Natural killer cell (primary cell): ENCODE measurements around the gene MTOR. TPM values are rescaled to one million over a fixed set of nuclear protein-coding genes. Genes with fewer than 3 reads are reported as not detected.
"Not testable (repeated sequence)": the region's sequence is repeated elsewhere in the genome, so short reads cannot be mapped to it uniquely, and the experiment has no call there.

Experiments
- ATAC-seq, 3 donors: fragments of 150-1000 bp in 2 of 3; fragments of 200-7000 bp in 1 of 3; cut with Tn5 transposase; 1 replicate in 1 of 3; 2 replicates in 2 of 3; pipeline ENCODE4 v1.10.0; 2021; ENCODE audit warnings: mild to moderate bottlenecking in 2 of 3, moderate library complexity in 2 of 3
- DNase-seq, 2 donors: peaks; one replicate each; pipeline versions ENCODE4 v3.0.0 to v3.0.0-alpha.2; 2013 to 2021; ENCODE audit warnings: mixed read lengths in 1 of 2
- H3K27ac ChIP-seq: one replicate; pipeline ENCODE4 v1.5.1; 2013; ENCODE audit warnings: mild to moderate bottlenecking, low read length
- H3K27me3 ChIP-seq: one replicate; pipeline ENCODE4 v1.6.1; 2013; ENCODE audit warnings: low read length; ENCODE audit not compliant: control insufficient read depth, insufficient read depth
- H3K36me3 ChIP-seq: one replicate; pipeline ENCODE4 v1.6.1; 2013; ENCODE audit warnings: low read length; ENCODE audit not compliant: control insufficient read depth, insufficient read depth
- H3K4me1 ChIP-seq: one replicate; pipeline ENCODE4 v1.6.1; 2013; ENCODE audit warnings: low read length; ENCODE audit not compliant: control insufficient read depth, insufficient read depth
- H3K4me3 ChIP-seq: one replicate; pipeline ENCODE4 v1.5.1; 2013; ENCODE audit warnings: low read length
- H3K9me3 ChIP-seq: one replicate; pipeline ENCODE4 v1.6.1; 2013; ENCODE audit warnings: low read length; ENCODE audit not compliant: control insufficient read depth, insufficient read depth
- H3K27ac Mint-ChIP-seq, 2 donors: one replicate each; pipeline ENCODE4 v1.8.0; 2022; ENCODE audit warnings: mild to moderate bottlenecking in 2 of 2, mixed read lengths in 2 of 2, moderate library complexity in 1 of 2
- H3K27me3 Mint-ChIP-seq, 2 donors: one replicate each; pipeline ENCODE4 v1.8.0; 2022; ENCODE audit warnings: low read depth in 2 of 2, mixed read lengths in 2 of 2
- H3K36me3 Mint-ChIP-seq: one replicate; pipeline ENCODE4 v1.8.0; 2022; ENCODE audit warnings: mixed read lengths
- H3K4me1 Mint-ChIP-seq, 2 donors: one replicate each; pipeline ENCODE4 v1.8.0; 2022; ENCODE audit warnings: mixed read lengths in 2 of 2
- H3K4me3 Mint-ChIP-seq: one replicate; pipeline ENCODE4 v1.8.0; 2022; ENCODE audit warnings: mild to moderate bottlenecking, moderate library complexity, mixed read lengths
- H3K9me3 Mint-ChIP-seq, 2 donors: one replicate each; pipeline ENCODE4 v1.8.0; 2022; ENCODE audit warnings: mixed read lengths in 2 of 2
- CTCF ChIP-seq: fragments of 200-600 bp; IDR thresholded peaks from one replicate; pipeline ENCODE4 v1.8.0; 2022; ENCODE audit warnings: antibody characterized with exemption
- WGBS: methylation state at CpG from one replicate; pipeline ENCODE4 v1.1.7; 2013; ENCODE audit warnings: missing lambda C conversion rate; ENCODE audit not compliant: insufficient coverage; 5-methylcytosine and 5-hydroxymethylcytosine counted together
- intact Hi-C: fragments of 100-400 bp; cut with micrococcal nuclease; formaldehyde crosslinking; loops from one replicate; pipeline ENCODE4 v1.14.2; 2022
- total RNA-seq, 4 donors: library from RNA; stranded (reverse); fragments of 120-200 nt in 1 of 4; gene quantifications; one replicate each; pipeline versions ENCODE4 v1.2.3 to v1.2.4, GENCODE V29; 2013 to 2022

Gene MTOR
- total RNA-seq, 3 donors from 2014 or later (not counting 1 experiment from before 2014, with no cell fraction given), result 42.7 to 54.6 (median 43.7) TPM

DNA sequence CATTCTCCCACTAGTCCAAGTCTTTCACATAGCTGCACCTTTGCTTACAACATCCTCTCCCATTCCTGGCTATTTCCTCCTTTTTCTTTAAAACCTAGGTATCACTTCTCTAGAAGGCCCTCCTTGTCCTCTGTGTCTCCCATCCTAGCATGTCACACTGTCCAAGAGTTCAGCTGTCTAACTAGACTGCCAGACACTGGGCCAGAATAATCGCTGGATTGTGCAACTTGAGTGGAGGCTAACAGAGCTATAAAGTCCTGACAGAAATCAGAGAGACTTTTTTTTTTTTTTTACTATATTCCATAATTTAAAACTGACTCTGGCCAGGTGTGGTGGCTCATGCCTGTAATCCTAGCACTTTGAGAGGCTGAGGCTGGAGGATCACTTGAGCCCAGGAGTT, 77.4 kb downstream of the MTOR start:
- H3K9me3 ChIP-seq, result no peaks in the 10 kb centered on the region
- TF ChIP-seq CTCF, result no peak
- DNase-seq (no peak), ATAC-seq (no peak)
- no peak overlapping the region for H3K27ac ChIP-seq
- H3K4me1 Mint-ChIP-seq, result no peaks in the 10 kb centered on the region
- H3K4me3 ChIP-seq, result no peak overlapping the region
- no peaks in the 10 kb centered on the region for H3K27me3 ChIP-seq
- H3K27me3 Mint-ChIP-seq, result no peaks in the 10 kb centered on the region
- no peaks in the 10 kb centered on the region for H3K9me3 Mint-ChIP-seq
- H3K4me3 Mint-ChIP-seq, result no peak overlapping the region
- H3K36me3 ChIP-seq, result peaks cover 34% of the 10 kb centered on the region
- 100% methylated on average over 1 of the region's 1 CpG for WGBS
- peaks cover 8% of the 10 kb centered on the region for H3K36me3 Mint-ChIP-seq
- no peaks in the 10 kb centered on the region for H3K4me1 ChIP-seq
- H3K27ac Mint-ChIP-seq, result no peak overlapping the region
- intact Hi-C loops, result no loop called here

DNA sequence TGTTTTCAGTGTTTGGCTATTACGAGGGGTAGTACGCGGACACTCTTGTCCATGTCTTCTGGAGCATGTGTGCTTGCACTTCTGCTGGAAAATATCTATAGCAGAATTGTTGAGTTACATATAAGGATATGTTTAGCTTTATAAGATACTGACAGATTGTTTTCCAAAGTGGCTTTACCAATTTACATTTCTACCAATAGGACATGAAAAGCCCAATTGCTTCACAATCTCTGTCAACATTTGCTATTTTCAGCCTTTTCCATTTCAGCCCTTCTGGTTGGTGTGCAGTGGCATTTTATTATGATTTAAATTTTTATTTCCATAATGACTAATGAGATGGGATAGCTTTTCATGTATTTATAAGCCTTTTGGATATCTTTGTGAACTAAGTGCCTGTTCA, 79.5 kb downstream of the MTOR start:
- WGBS, result 100% methylated on average over 3 of the region's 3 CpGs
- no peak overlapping the region for H3K4me3 ChIP-seq
- H3K4me1 Mint-ChIP-seq, result no peaks in the 10 kb centered on the region
- no peak overlapping the region for H3K27ac Mint-ChIP-seq
- H3K9me3 Mint-ChIP-seq, result no peaks in the 10 kb centered on the region
- H3K27me3 Mint-ChIP-seq, result no peaks in the 10 kb centered on the region
- H3K4me1 ChIP-seq, result no peaks in the 10 kb centered on the region
- H3K27me3 ChIP-seq, result no peaks in the 10 kb centered on the region
- H3K36me3 Mint-ChIP-seq, result peaks cover 8% of the 10 kb centered on the region
- H3K9me3 ChIP-seq, result no peaks in the 10 kb centered on the region
- H3K4me3 Mint-ChIP-seq, result no peak overlapping the region
- intact Hi-C loops, result no loop called here
- DNase-seq (no peak), ATAC-seq (no peak)
- TF ChIP-seq CTCF, result no peak
- peaks cover 28% of the 10 kb centered on the region for H3K36me3 ChIP-seq
- no peak overlapping the region for H3K27ac ChIP-seq

DNA sequence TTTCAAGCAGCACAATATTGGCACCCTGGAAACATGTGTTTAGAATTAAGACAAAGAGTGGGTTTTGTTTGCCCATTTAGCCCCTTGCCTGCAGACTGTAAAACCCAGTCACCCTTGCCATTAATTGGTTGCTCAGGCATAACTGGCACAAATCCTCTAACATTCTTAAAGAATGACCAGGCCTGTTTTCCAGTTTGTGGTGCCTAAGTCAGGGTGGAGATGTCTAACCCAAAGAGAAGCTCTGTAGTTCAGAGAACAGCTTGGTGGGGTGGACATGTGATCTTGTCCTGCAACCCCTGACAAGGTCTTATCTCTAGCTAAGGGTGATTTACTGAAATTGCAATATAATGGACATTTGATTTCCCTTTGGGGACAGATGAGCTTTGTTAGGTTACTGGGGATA, 82.0 kb downstream of the MTOR start:
- no peaks in the 10 kb centered on the region for H3K9me3 ChIP-seq
- Mint-ChIP-seq H3K4me3 (no peak overlapping the region), H3K4me1 (no peaks in the 10 kb centered on the region), H3K27me3 (no peaks in the 10 kb centered on the region), H3K27ac (no peak overlapping the region), H3K9me3 (no peaks in the 10 kb centered on the region), H3K36me3 (peaks cover 6% of the 10 kb centered on the region)
- intact Hi-C loops, result no loop called here
- peaks cover 24% of the 10 kb centered on the region for H3K36me3 ChIP-seq
- ATAC-seq (no peak), DNase-seq (no peak)
- no peak for TF ChIP-seq CTCF
- no peaks in the 10 kb centered on the region for H3K27me3 ChIP-seq
- no peak overlapping the region for H3K4me3 ChIP-seq
- no peak overlapping the region for H3K27ac ChIP-seq
- H3K4me1 ChIP-seq, result no peaks in the 10 kb centered on the region

DNA sequence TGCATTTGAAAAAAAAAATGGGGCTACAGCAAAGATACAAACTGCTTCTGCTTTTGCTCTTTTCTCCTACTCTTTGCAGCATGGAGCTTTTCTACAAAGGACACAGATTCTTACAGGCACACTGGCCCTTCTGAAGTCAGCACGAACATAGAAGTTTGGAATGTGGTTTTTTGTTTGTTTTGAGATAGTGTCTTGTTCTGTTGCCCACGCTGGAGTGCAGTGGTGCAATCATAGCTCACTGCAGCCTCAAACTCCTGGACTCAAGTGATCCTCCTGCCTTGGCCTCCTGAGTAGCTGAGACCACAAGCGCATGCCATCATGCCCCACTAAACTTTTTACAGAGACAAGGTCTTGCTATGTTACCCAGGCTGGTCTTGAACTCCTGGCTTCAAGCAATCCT, 82.6 kb downstream of the MTOR start:
- ATAC-seq, H3K27ac ChIP-seq, H3K27ac Mint-ChIP-seq, H3K9me3 Mint-ChIP-seq, H3K36me3 Mint-ChIP-seq, DNase-seq, H3K4me1 ChIP-seq, H3K4me3 Mint-ChIP-seq, H3K4me1 Mint-ChIP-seq, H3K9me3 ChIP-seq, H3K27me3 ChIP-seq, H3K4me3 ChIP-seq, intact Hi-C loops, H3K27me3 Mint-ChIP-seq: not testable (repeated sequence)
- 97% methylated on average over 3 of the region's 3 CpGs for WGBS
- peaks cover 24% of the 10 kb centered on the region for H3K36me3 ChIP-seq
